Kidney (tissue), 14 donors: ENCODE measurements around the gene NR5A1. TPM values are rescaled to one million over a fixed set of nuclear protein-coding genes. Genes with fewer than 3 reads are reported as not detected.
A peak's percentile ranks its signal among the peaks of the same experiment; 100 is the strongest.

Source experiments
- DNase-seq, 5 donors: peaks; one replicate each; pipeline ENCODE4 v3.0.0-alpha.2; 2013 to 2020
- FAIRE-seq: peaks from 2 replicates; lab custom pipeline; 2012; peaks lifted over from hg19 to GRCh38; lab: Jason Lieb, UNC
- H3K27ac ChIP-seq, 2 donors: one replicate each; pipeline ENCODE4 v1.7.0; 2013; ENCODE audit warnings: low read depth in 2 of 2, low read length in 2 of 2, inconsistent platforms in 1 of 2
- H3K27me3 ChIP-seq: one replicate; pipeline ENCODE4 v1.7.1; 2013; ENCODE audit warnings: low read length, inconsistent platforms; ENCODE audit not compliant: control insufficient read depth, insufficient read depth
- H3K36me3 ChIP-seq, 3 donors: one replicate each; pipeline versions ENCODE4 v1.7.0 to v1.7.1; 2013; ENCODE audit warnings: low read length in 3 of 3, control low read depth in 1 of 3, inconsistent platforms in 1 of 3; ENCODE audit not compliant: insufficient read depth in 3 of 3, control insufficient read depth in 2 of 3
- H3K4me1 ChIP-seq, 3 donors: one replicate each; pipeline versions ENCODE4 v1.7.0 to v1.7.1; 2013; ENCODE audit warnings: low read length in 3 of 3, inconsistent platforms in 1 of 3, low read depth in 1 of 3; ENCODE audit not compliant: control insufficient read depth in 2 of 3, insufficient read depth in 2 of 3
- H3K4me3 ChIP-seq, 3 donors: one replicate each; pipeline versions ENCODE4 v1.7.0 to v1.8.1; 2013; ENCODE audit warnings: low read length in 3 of 3, control low read depth in 1 of 3, inconsistent platforms in 1 of 3
- H3K9ac ChIP-seq, 3 donors: one replicate each; pipeline versions ENCODE4 v1.7.0 to v1.7.1; 2013; ENCODE audit warnings: low read length in 3 of 3, control low read depth in 1 of 3, inconsistent platforms in 1 of 3
- H3K9me3 ChIP-seq, 3 donors: one replicate each; pipeline versions ENCODE4 v1.7.0 to v1.7.1; 2013; ENCODE audit warnings: low read length in 3 of 3, control low read depth in 1 of 3, inconsistent platforms in 1 of 3; ENCODE audit not compliant: control insufficient read depth in 2 of 3, insufficient read depth in 1 of 3
- intact Hi-C: fragments of 100-400 bp; cut with DNase I; formaldehyde crosslinking; loops from one replicate; pipeline ENCODE4 v1.11.1; 2022
- polyA plus RNA-seq: library from polyadenylated mRNA; stranded (reverse); fragments of 350-450 nt; fragmentation: Illumina TruSeq; extraction: RNeasy Lipid Tissue Mini Kit (QIAGEN cat#74804); gene quantifications from one replicate; pipeline ENCODE4 v1.2.3, GENCODE V29; 2014; ENCODE audit warnings: low read depth, low replicate concordance; ENCODE audit not compliant: insufficient read depth
- total RNA-seq: library from RNA; stranded (reverse); fragmentation: NEBNext Ultra II Directional; extraction: Animal tissue kit (Norgen Biotek cat#: 25700); gene quantifications from one replicate; pipeline ENCODE4 v1.2.1, GENCODE V29; 2021
- TF ChIP-seq, protein P1 (sequence below): IDR thresholded peaks from 3 replicates; pipeline ENCODE4 v1.5.1; 2012; ENCODE audit warnings: mild to moderate bottlenecking, moderate library complexity, borderline replicate concordance; ENCODE audit not compliant: insufficient read depth; ENCODE audit errors: extremely low read depth
- donor health status: control.
- donor health status: control.
- donor health status: control.
- donor health status: control.
- donor health status: control.
- donor health status: DM: yes; HTN: yes; CAD: no.
- donor health status: Normal renal cell carcinoma (clear cell type).

Gene NR5A1
- total and polyA plus RNA-seq, 2 donors from 2014 or later = not detected

DNA sequence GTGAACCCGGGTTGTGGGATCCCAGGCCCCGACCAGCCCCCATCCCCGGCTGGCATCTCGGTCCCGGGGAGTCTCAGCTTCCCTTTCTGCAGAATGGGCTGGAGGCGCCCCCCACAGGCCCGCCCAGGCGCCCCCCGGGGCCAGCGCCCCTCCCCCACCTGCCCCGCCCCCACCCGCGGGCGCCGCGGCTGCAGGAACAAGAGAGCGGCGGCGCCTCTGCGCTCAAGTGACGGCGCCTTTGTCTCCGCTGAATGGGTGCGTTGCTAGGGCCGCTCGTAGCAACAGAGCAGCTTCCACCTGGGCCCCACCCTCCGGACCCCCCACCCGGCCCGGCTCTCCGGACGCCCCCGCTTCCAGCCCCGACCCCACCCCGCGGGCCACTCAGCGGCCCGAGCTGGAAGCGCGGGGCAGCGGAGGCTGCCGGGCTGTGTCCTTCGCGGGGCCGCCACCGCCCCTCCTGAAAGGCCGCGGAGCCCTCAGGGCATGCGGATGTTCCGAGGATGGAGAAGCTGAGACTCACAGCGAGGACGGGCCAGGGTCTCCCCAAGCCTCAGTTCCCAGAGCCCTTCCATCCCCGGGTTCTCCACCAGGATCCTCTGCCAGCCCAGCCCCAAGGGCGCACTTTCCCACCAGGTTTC, 29.4 kb downstream of the NR5A1 start:
- no peak overlapping the region for H3K27ac ChIP-seq
- no peak overlapping the region for H3K9ac ChIP-seq
- peak in 2 of 5 donors; percentile 30 to 33 for DNase-seq
- no peaks in the 10 kb centered on the region for H3K4me1 ChIP-seq
- TF ChIP-seq, protein P1, sequence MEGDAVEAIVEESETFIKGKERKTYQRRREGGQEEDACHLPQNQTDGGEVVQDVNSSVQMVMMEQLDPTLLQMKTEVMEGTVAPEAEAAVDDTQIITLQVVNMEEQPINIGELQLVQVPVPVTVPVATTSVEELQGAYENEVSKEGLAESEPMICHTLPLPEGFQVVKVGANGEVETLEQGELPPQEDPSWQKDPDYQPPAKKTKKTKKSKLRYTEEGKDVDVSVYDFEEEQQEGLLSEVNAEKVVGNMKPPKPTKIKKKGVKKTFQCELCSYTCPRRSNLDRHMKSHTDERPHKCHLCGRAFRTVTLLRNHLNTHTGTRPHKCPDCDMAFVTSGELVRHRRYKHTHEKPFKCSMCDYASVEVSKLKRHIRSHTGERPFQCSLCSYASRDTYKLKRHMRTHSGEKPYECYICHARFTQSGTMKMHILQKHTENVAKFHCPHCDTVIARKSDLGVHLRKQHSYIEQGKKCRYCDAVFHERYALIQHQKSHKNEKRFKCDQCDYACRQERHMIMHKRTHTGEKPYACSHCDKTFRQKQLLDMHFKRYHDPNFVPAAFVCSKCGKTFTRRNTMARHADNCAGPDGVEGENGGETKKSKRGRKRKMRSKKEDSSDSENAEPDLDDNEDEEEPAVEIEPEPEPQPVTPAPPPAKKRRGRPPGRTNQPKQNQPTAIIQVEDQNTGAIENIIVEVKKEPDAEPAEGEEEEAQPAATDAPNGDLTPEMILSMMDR = no peak
- no peaks in the 10 kb centered on the region for H3K36me3 ChIP-seq
- H3K27me3 ChIP-seq = peaks cover 11% of the 10 kb centered on the region
- no peak overlapping the region for H3K4me3 ChIP-seq
- intact Hi-C loops = no loop called here
- no peak for FAIRE-seq
- H3K9me3 ChIP-seq = peaks cover 0 to under 1% (median 0%) of the 10 kb centered on the region in 3 donors

DNA sequence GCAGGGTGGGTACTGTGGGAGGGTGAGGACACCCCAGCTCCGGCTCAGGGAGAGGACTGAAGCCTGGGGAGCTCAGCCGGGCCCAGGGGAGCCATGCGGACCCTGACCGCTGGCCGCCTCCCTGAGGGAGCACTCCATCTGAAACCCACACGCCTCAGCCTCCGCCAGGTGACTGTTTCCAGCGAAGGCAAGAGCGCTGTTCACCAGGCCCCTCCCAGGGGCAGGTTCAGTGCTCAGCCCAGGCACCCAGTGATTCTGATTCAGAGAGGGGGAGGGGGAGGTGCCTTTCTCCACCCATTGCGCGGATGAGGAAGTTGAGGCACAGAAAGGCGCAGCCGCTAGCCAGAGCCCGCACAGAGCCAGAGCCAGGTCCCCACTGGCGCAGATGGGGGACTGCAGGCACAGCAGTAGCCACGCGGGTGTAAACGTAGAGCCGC, 30.0 kb downstream of the NR5A1 start:
- Histone ChIP-seq H3K36me3 (no peaks in the 10 kb centered on the region), H3K9ac (no peak overlapping the region), H3K4me3 (no peak overlapping the region), H3K4me1 (no peaks in the 10 kb centered on the region), H3K27ac (no peak overlapping the region), H3K27me3 (peaks cover 11% of the 10 kb centered on the region), H3K9me3 (no peaks in the 10 kb centered on the region)
- TF ChIP-seq, protein P1 = no peak
- intact Hi-C loops = no loop called here
- no peak for FAIRE-seq
- no peak for DNase-seq

DNA sequence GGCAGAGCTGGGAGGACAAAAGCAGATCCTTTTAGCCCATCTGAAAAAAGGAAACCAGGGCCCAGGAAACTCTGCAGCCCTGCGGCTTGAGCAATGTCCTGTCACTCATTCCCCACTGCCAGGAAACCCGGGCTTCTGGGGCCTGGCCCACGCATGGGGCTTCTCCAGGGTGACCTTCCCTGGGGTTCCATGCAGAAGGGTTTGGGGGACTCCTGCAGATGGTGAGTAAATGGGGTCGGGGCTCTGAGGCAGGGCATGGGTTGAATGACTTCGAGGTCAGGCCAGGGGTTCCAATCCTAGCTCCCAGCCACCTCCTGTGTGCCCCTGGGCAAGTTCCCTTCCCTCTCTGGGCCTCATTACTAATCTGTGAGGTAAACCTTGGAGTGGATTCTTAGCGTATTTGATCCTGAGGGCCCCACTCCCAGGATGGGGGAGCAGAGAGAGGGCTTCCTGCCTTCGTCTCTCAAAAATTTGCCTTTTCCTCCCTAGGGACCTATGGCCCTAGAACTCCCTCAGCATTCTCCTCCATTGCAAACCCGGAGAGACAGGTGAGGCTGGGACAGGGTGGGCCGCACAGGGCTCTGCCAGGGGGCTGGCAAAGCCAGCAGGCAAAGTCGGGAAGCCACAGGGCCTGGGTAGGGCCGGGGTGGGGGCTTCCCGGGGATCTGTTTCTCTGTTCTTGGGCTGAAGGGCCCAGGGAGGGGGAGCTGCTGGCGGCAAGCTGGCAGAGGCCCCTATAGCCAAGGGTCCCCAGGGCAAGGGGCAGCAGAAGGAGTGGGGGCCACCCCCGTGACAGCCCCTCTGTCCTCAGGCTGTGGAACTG, 31.1 kb downstream of the NR5A1 start:
- intact Hi-C loops = no loop called here
- TF ChIP-seq, protein P1 = no peak
- Histone ChIP-seq H3K4me1 (no peaks in the 10 kb centered on the region), H3K4me3 (no peak overlapping the region), H3K9ac (no peak overlapping the region), H3K9me3 (no peaks in the 10 kb centered on the region), H3K36me3 (no peaks in the 10 kb centered on the region), H3K27me3 (peaks cover 11% of the 10 kb centered on the region), H3K27ac (no peak overlapping the region)
- DNase-seq (no peak), FAIRE-seq (no peak)
